Effector CD4-positive, alpha-beta T cell (primary cell): ENCODE results near the gene CCPG1.

ENCODE experiments used
- DNase-seq: peaks from one replicate; pipeline ENCODE4 v3.0.0-alpha.2; 2020

The CCPG1 gene

GRCh38 chr15:55318588-55319494 lies 89.3 kb downstream of the CCPG1 start, which contains the start of the genes PIGB and PIGBOS1:
Gene PIGB (plus strand): TSS chr15:55319222. CDS start chr15:55319251, 29 bp downstream.
Gene PIGBOS1 (minus strand): TSS chr15:55319123. CDS start chr15:55317792, 1,331 bp downstream.
- peak; percentile 67 for DNase-seq
